OCI-LY1 (cell line): ENCODE data around the gene RABGEF1.

ENCODE experiments used
- H2AFZ ChIP-seq: fragments of 200-600 bp; sonication (generic), shearing (Covaris generic); 2 replicates; pipeline ENCODE4 v1.6.0; 2014; ENCODE audit warnings: antibody characterized with exemption, mild to moderate bottlenecking, low read length
- H3F3A ChIP-seq: fragments of 200-600 bp; sonication (generic), shearing (Covaris generic); 2 replicates; pipeline ENCODE4 v1.6.0; 2014; ENCODE audit warnings: mild to moderate bottlenecking, antibody characterized with exemption, low read length, moderate library complexity; ENCODE audit not compliant: insufficient read depth
- H3K27ac ChIP-seq: fragments of 200-600 bp; sonication (generic); 2 replicates; pipeline ENCODE4 v1.5.1; 2014; ENCODE audit warnings: low read length, mixed run types, mild to moderate bottlenecking, low read depth; ENCODE audit not compliant: poor library complexity, severe bottlenecking
- H3K27me3 ChIP-seq: fragments of 200-600 bp; sonication (generic); 2 replicates; pipeline ENCODE4 v1.6.0; 2014; ENCODE audit warnings: antibody characterized with exemption, mild to moderate bottlenecking, low read length, moderate library complexity; ENCODE audit not compliant: insufficient read depth
- H3K36me3 ChIP-seq: fragments of 200-600 bp; sonication (generic); 2 replicates; pipeline ENCODE4 v1.6.1; 2014; ENCODE audit warnings: mild to moderate bottlenecking, antibody characterized with exemption, low read length, moderate library complexity, mixed read lengths; ENCODE audit not compliant: insufficient read depth
- H3K4me1 ChIP-seq: fragments of 200-600 bp; sonication (generic); 2 replicates; pipeline ENCODE4 v1.5.1; 2014; ENCODE audit warnings: mild to moderate bottlenecking, low read length, moderate library complexity; ENCODE audit not compliant: insufficient read depth, severe bottlenecking
- H3K4me2 ChIP-seq: fragments of 200-600 bp; sonication (generic), shearing (Covaris generic); 2 replicates; pipeline ENCODE4 v1.6.1; 2014; ENCODE audit warnings: low read length
- H3K4me3 ChIP-seq: fragments of 200-600 bp; sonication (generic); 2 replicates; pipeline ENCODE4 v1.5.1; 2014; ENCODE audit warnings: low read length, low read depth, mild to moderate bottlenecking, mixed read lengths; ENCODE audit not compliant: poor library complexity, severe bottlenecking
- H3K79me2 ChIP-seq: fragments of 200-600 bp; shearing (Covaris generic); 2 replicates; pipeline ENCODE4 v1.6.1; 2016; ENCODE audit warnings: mixed run types, low read length, mixed read lengths; ENCODE audit not compliant: insufficient read depth
- H3K9ac ChIP-seq: fragments of 200-600 bp; sonication (generic), shearing (Covaris generic); 2 replicates; pipeline ENCODE4 v1.6.1; 2014; ENCODE audit warnings: mild to moderate bottlenecking, low read length, mixed read lengths
- H3K9me2 ChIP-seq: fragments of 200-600 bp; sonication (generic), shearing (Covaris generic); 2 replicates; pipeline ENCODE4 v1.6.1; 2014; ENCODE audit warnings: low read depth, mild to moderate bottlenecking, low read length, mixed read lengths
- H3K9me3 ChIP-seq: fragments of 200-600 bp; shearing (Covaris generic); 2 replicates; pipeline ENCODE4 v1.6.1; 2014; ENCODE audit warnings: low read length, mixed read lengths
- H4K20me1 ChIP-seq: fragments of 200-600 bp; sonication (generic), shearing (Covaris generic); 2 replicates; pipeline ENCODE4 v1.6.0; 2016; ENCODE audit warnings: mild to moderate bottlenecking, low read length; ENCODE audit not compliant: insufficient read depth
- EZH2 ChIP-seq: fragments of 200-600 bp; sonication (generic), shearing (Covaris generic); IDR thresholded peaks from 2 replicates; pipeline ENCODE4 v1.8.0; 2017; ENCODE audit warnings: borderline replicate concordance, mixed run types, mild to moderate bottlenecking, antibody characterized with exemption, low read length, moderate library complexity, mixed read lengths
- TF ChIP-seq, protein P1 (sequence below): fragments of 200-600 bp; sonication (generic), shearing (Covaris generic); IDR thresholded peaks from 2 replicates; pipeline ENCODE4 v1.5.1; 2017; ENCODE audit warnings: mild to moderate bottlenecking, antibody characterized with exemption, low read length, moderate library complexity, mixed read lengths

RABGEF1 gene

GRCh38 chr7:66790725-66791124, 50.2 kb downstream of the RABGEF1 start:
- Histone ChIP-seq H3K4me1 (no peaks in the 10 kb centered on the region), H3K9me3 (no peaks in the 10 kb centered on the region), H3K79me2 (no peaks in the 10 kb centered on the region), H2AFZ (no peak overlapping the region), H3K36me3 (peaks cover 79% of the 10 kb centered on the region), H4K20me1 (no peaks in the 10 kb centered on the region), H3K27me3 (no peaks in the 10 kb centered on the region), H3K9me2 (no peaks in the 10 kb centered on the region), H3K27ac (no peak overlapping the region), H3F3A (no peaks in the 10 kb centered on the region), H3K4me3 (no peak overlapping the region), H3K4me2 (no peak overlapping the region), H3K9ac (no peak overlapping the region)
- TF ChIP-seq, protein P1, sequence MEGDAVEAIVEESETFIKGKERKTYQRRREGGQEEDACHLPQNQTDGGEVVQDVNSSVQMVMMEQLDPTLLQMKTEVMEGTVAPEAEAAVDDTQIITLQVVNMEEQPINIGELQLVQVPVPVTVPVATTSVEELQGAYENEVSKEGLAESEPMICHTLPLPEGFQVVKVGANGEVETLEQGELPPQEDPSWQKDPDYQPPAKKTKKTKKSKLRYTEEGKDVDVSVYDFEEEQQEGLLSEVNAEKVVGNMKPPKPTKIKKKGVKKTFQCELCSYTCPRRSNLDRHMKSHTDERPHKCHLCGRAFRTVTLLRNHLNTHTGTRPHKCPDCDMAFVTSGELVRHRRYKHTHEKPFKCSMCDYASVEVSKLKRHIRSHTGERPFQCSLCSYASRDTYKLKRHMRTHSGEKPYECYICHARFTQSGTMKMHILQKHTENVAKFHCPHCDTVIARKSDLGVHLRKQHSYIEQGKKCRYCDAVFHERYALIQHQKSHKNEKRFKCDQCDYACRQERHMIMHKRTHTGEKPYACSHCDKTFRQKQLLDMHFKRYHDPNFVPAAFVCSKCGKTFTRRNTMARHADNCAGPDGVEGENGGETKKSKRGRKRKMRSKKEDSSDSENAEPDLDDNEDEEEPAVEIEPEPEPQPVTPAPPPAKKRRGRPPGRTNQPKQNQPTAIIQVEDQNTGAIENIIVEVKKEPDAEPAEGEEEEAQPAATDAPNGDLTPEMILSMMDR, result no peak
- TF ChIP-seq EZH2, result no peak

- H3K79me2 ChIP-seq, result no peaks in the 10 kb centered on the region
- TF ChIP-seq, protein P1, result no peak
- no peak for TF ChIP-seq EZH2
- H3K9me3 ChIP-seq, result no peaks in the 10 kb centered on the region
- no peaks in the 10 kb centered on the region for H3K9me2 ChIP-seq
- H3K4me2 ChIP-seq, result no peak overlapping the region
- H3K4me3 ChIP-seq, result no peak overlapping the region
- peaks cover 77% of the 10 kb centered on the region for H3K36me3 ChIP-seq
- H3F3A ChIP-seq, result no peaks in the 10 kb centered on the region
- H3K4me1 ChIP-seq, result no peaks in the 10 kb centered on the region
- no peak overlapping the region for H2AFZ ChIP-seq
- no peaks in the 10 kb centered on the region for H4K20me1 ChIP-seq
- H3K27me3 ChIP-seq, result no peaks in the 10 kb centered on the region
- H3K9ac ChIP-seq, result no peak overlapping the region
- no peak overlapping the region for H3K27ac ChIP-seq
These were observed 60.1 kb downstream of the RABGEF1 start for GRCh38 chr7:66800591-66800990.

- Histone ChIP-seq H3K36me3 (peaks cover 76% of the 10 kb centered on the region), H2AFZ (no peak overlapping the region), H3K9me3 (no peaks in the 10 kb centered on the region), H3K27ac (no peak overlapping the region), H3K9me2 (no peaks in the 10 kb centered on the region), H4K20me1 (no peaks in the 10 kb centered on the region), H3K4me1 (no peaks in the 10 kb centered on the region), H3K27me3 (no peaks in the 10 kb centered on the region), H3K4me2 (no peak overlapping the region), H3F3A (no peaks in the 10 kb centered on the region), H3K4me3 (no peak overlapping the region), H3K9ac (no peak overlapping the region), H3K79me2 (no peaks in the 10 kb centered on the region)
- TF ChIP-seq EZH2, result no peak
- TF ChIP-seq, protein P1, result no peak
These were observed 63.5 kb downstream of the RABGEF1 start for GRCh38 chr7:66804001-66804400.
